Body of pancreas (tissue), 4 donors: ENCODE data around the gene RASA2. TPM values are rescaled to one million over a fixed set of nuclear protein-coding genes. Genes with fewer than 3 reads are reported as not detected.

Experiments used
- ATAC-seq: fragments of 150-250 bp; one replicate; pipeline ENCODE4 v1.9.1; 2016
- DNase-seq, 4 donors: peaks; one replicate each; pipeline ENCODE4 v3.0.0-alpha.2; 2019
- H3K27ac ChIP-seq, 4 donors: fragments of 200-600 bp; sonication (generic); 1 replicate in 3 of 4; 2 replicates in 1 of 4; pipeline versions ENCODE4 v1.5.1 to v1.6.1; 2016 to 2019; ENCODE audit warnings: mild to moderate bottlenecking in 1 of 4, mixed read lengths in 1 of 4, moderate library complexity in 1 of 4
- H3K27me3 ChIP-seq, 2 donors: fragments of 200-600 bp; sonication (generic); one replicate each; pipeline ENCODE4 v1.6.0; 2016; ENCODE audit warnings: mild to moderate bottlenecking in 1 of 2
- H3K36me3 ChIP-seq, 2 donors: fragments of 200-600 bp; sonication (generic); replicated peaks in 1 of 2; 2 replicates each; pipeline ENCODE4 v1.5.1; 2016; ENCODE audit warnings: low read depth in 2 of 2; ENCODE audit not compliant: insufficient read depth in 1 of 2
- H3K4me1 ChIP-seq: fragments of 200-600 bp; sonication (generic); one replicate; pipeline ENCODE4 v1.6.0; 2016
- H3K4me3 ChIP-seq, 2 donors: fragments of 200-600 bp; sonication (generic); 1 replicate in 1 of 2; 2 replicates in 1 of 2; pipeline ENCODE4 v1.5.1; 2016 to 2019
- H3K9me3 ChIP-seq, 3 donors: fragments of 200-600 bp; sonication (generic); 1 replicate in 2 of 3; 2 replicates in 1 of 3; pipeline ENCODE4 v1.5.1; 2016
- POLR2A ChIP-seq, 3 donors: fragments of 450-650 bp; IDR thresholded peaks; one replicate each; pipeline ENCODE4 v1.6.1; 2016; ENCODE audit warnings: antibody characterized with exemption in 3 of 3, mild to moderate bottlenecking in 2 of 3
- WGBS, 2 donors: methylation state at CpG; one replicate each; pipeline ENCODE4 v1.1.5; 2017; 5-methylcytosine and 5-hydroxymethylcytosine counted together
- intact Hi-C: fragments of 100-400 bp; cut with DNase I; formaldehyde crosslinking; loops from one replicate; pipeline ENCODE4 v1.15.1; 2023
- total RNA-seq, 2 donors: library from RNA; depleted of rRNA; stranded (reverse); fragments of >200 nt; gene quantifications; one replicate each; pipeline ENCODE4 v1.1.0, GENCODE V29; 2016
- TF ChIP-seq, protein P1 (sequence below), 7 experiments: fragments of 450-650 bp in 4 of 7; fragments of 200-600 bp in 3 of 7; sonication (generic) in 3 of 7; IDR thresholded peaks; one replicate each; pipeline ENCODE4 v1.5.1; 2016 to 2019; ENCODE audit warnings: antibody characterized with exemption in 7 of 7

The RASA2 gene
- total RNA-seq, 2 donors from 2014 or later = 6.9 to 19.2 TPM

- ATAC-seq (peak; percentile 54), DNase-seq (peak; percentile 65 to 85 (median 76))
- no peaks in the 10 kb centered on the region for H3K9me3 ChIP-seq
- no peaks in the 10 kb centered on the region for H3K27me3 ChIP-seq
- peaks cover 8% of the 10 kb centered on the region for H3K4me1 ChIP-seq
- intact Hi-C loops = no loop called here
- H3K4me3 ChIP-seq = no peak overlapping the region
- no peak overlapping the region for H3K27ac ChIP-seq
- no peak for TF ChIP-seq POLR2A (IDR thresholded peaks at IDR 0.05)
- TF ChIP-seq, protein P1, sequence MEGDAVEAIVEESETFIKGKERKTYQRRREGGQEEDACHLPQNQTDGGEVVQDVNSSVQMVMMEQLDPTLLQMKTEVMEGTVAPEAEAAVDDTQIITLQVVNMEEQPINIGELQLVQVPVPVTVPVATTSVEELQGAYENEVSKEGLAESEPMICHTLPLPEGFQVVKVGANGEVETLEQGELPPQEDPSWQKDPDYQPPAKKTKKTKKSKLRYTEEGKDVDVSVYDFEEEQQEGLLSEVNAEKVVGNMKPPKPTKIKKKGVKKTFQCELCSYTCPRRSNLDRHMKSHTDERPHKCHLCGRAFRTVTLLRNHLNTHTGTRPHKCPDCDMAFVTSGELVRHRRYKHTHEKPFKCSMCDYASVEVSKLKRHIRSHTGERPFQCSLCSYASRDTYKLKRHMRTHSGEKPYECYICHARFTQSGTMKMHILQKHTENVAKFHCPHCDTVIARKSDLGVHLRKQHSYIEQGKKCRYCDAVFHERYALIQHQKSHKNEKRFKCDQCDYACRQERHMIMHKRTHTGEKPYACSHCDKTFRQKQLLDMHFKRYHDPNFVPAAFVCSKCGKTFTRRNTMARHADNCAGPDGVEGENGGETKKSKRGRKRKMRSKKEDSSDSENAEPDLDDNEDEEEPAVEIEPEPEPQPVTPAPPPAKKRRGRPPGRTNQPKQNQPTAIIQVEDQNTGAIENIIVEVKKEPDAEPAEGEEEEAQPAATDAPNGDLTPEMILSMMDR (IDR thresholded peaks at IDR 0.05) = peak; percentile 27 to 64 (median 55)
- no peaks in the 10 kb centered on the region for H3K36me3 ChIP-seq
- WGBS, 2 donors = 35 to 50% methylated on average over 3 to 5 of the region's 5 CpGs
These were observed 158.1 kb downstream of the RASA2 start for GRCh38 chr3:141644931-141645330.

DNA sequence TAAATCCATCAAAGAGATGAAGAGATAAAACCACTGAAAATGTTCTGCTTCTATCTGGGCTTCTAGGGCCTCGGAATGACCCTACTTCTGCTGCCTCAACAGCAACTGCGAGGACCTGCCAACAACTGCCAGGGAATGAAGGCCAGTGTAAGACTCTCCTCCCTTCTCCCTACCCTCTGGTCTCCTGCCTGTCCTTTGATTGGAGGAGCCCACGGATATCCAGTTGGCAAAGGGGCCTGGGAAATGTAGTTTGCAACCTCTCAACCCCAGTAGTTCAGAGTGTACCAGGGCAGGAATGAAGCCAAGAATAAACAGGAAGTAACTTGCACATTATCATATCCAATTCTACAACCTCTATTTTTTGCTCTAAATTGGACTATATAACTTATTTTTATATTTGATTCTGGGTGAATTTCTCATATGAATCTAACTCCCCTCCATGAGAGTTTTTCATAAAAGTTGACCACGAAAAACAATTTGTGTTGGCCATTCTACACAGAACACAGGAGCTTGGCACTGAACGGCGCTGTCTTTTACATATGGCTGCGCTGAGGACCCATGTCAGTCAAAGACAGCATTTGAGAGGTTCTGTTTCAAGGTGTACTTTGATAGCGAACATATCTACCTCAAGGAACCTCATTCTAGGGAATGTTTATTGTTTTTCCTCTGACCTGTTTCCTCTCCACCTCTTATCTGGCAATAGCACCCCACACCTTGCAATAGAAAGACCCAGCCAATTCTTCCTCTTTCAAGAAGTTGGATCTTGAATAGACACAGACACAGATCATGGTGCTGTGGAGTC is 160.1 kb downstream of the RASA2 start:
- ATAC-seq = peak; percentile 51
- Histone ChIP-seq H3K36me3 (no peaks in the 10 kb centered on the region), H3K27me3 (no peaks in the 10 kb centered on the region), H3K9me3 (no peaks in the 10 kb centered on the region), H3K27ac (no peak overlapping the region), H3K4me3 (no peak overlapping the region), H3K4me1 (peaks cover 8% of the 10 kb centered on the region)
- 66 to 77% methylated on average over 7 to 8 of the region's 8 CpGs for WGBS, 2 donors
- TF ChIP-seq POLR2A (IDR thresholded peaks at IDR 0.05) = no peak
- TF ChIP-seq, protein P1 (IDR thresholded peaks at IDR 0.05) = no peak
- DNase-seq = peak in 3 of 4 donors; percentile 41 to 86 (median 63)
- intact Hi-C loops = no loop called here

DNA sequence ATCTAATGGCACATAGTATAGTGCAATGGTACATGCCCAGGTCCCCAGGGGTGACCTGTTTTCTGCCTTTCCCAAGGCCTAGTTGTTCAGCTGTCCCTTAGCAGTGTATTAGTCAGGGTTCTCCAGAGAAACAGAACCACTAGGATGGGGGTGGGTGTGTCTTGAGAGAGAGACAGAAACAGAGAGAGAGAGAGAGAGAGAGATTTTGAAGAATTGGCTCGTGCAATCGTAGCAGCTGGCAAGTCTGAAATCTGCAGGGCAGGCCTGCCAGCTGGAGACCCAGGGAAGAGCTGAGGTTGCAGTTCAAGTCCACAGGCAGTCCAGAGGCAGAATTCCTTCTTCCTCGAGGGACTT is 160.7 kb downstream of the RASA2 start:
- H3K27ac ChIP-seq = no peak overlapping the region
- no peaks in the 10 kb centered on the region for H3K9me3 ChIP-seq
- DNase-seq = no peak
- no peaks in the 10 kb centered on the region for H3K36me3 ChIP-seq
- intact Hi-C loops = no loop called here
- TF ChIP-seq, protein P1 (IDR thresholded peaks at IDR 0.05) = no peak
- TF ChIP-seq POLR2A (IDR thresholded peaks at IDR 0.05) = no peak
- no peaks in the 10 kb centered on the region for H3K27me3 ChIP-seq
- H3K4me1 ChIP-seq = peaks cover 8% of the 10 kb centered on the region
- WGBS, 2 donors = 43 to 58% methylated on average over 3 of the region's 3 CpGs
- no peak for ATAC-seq
- no peak overlapping the region for H3K4me3 ChIP-seq

- Histone ChIP-seq H3K27ac (no peak overlapping the region), H3K27me3 (no peaks in the 10 kb centered on the region), H3K4me3 (no peak overlapping the region), H3K4me1 (peaks cover 8% of the 10 kb centered on the region), H3K36me3 (no peaks in the 10 kb centered on the region), H3K9me3 (no peaks in the 10 kb centered on the region)
- TF ChIP-seq, protein P1 (IDR thresholded peaks at IDR 0.05) = no peak
- no peak for TF ChIP-seq POLR2A (IDR thresholded peaks at IDR 0.05)
- ATAC-seq = no peak
- intact Hi-C loops = no loop called here
- no peak for DNase-seq
- WGBS, 2 donors = 45 to 67% methylated on average over 9 of the region's 9 CpGs
These were observed 161.5 kb downstream of the RASA2 start for GRCh38 chr3:141648055-141648910.
